Spleen (tissue), 11 donors: ENCODE measurements around the gene ELP2. TPM values are rescaled to one million over a fixed set of nuclear protein-coding genes. Genes with fewer than 3 reads are reported as not detected.

Source experiments
- DNase-seq: peaks from one replicate; pipeline ENCODE4 v3.0.0-alpha.2; 2020
- H3K27ac ChIP-seq, 8 donors: fragments of 200-600 bp; sonication (generic) in 7 of 8; 1 replicate in 4 of 8; 2 replicates in 4 of 8; pipeline versions ENCODE4 v1.5.0 to v1.8.0; 2016 to 2021; ENCODE audit warnings: inconsistent platforms in 4 of 8, mild to moderate bottlenecking in 4 of 8, moderate library complexity in 1 of 8
- H3K27me3 ChIP-seq, 7 donors: fragments of 200-600 bp; sonication (generic) in 6 of 7; replicated peaks in 1 of 7; 1 replicate in 4 of 7; 2 replicates in 3 of 7; pipeline versions ENCODE4 v1.5.0 to v1.8.0; 2016 to 2021; ENCODE audit warnings: inconsistent platforms in 3 of 7, mild to moderate bottlenecking in 1 of 7
- H3K36me3 ChIP-seq, 6 donors: fragments of 200-600 bp; sonication (generic) in 5 of 6; 1 replicate in 4 of 6; 2 replicates in 2 of 6; pipeline versions ENCODE4 v1.5.0 to v1.8.0; 2016 to 2021; ENCODE audit warnings: inconsistent platforms in 2 of 6
- H3K4me1 ChIP-seq, 6 donors: fragments of 200-600 bp; sonication (generic) in 5 of 6; 1 replicate in 3 of 6; 2 replicates in 3 of 6; pipeline versions ENCODE4 v1.5.0 to v1.8.0; 2016 to 2021; ENCODE audit warnings: inconsistent platforms in 3 of 6
- H3K4me3 ChIP-seq, 8 donors: fragments of 200-600 bp; sonication (generic) in 7 of 8; 1 replicate in 4 of 8; 2 replicates in 4 of 8; pipeline versions ENCODE4 v1.5.0 to v1.8.0; 2016 to 2021; ENCODE audit warnings: inconsistent platforms in 4 of 8, mild to moderate bottlenecking in 4 of 8, moderate library complexity in 2 of 8
- H3K9me3 ChIP-seq, 8 donors: fragments of 200-600 bp; sonication (generic) in 7 of 8; 1 replicate in 4 of 8; 2 replicates in 4 of 8; pipeline versions ENCODE4 v1.5.0 to v1.8.0; 2016 to 2021; ENCODE audit warnings: inconsistent platforms in 4 of 8
- POLR2A ChIP-seq, 3 donors: fragments of 450-650 bp; IDR thresholded peaks; one replicate each; pipeline ENCODE4 v1.5.1; 2017; ENCODE audit warnings: antibody characterized with exemption in 3 of 3, mild to moderate bottlenecking in 1 of 3
- POLR2AphosphoS5 ChIP-seq, 3 donors: sonication (generic); formaldehyde crosslinking; IDR thresholded peaks; one replicate each; pipeline ENCODE4 v1.5.1; 2017; ENCODE audit warnings: antibody characterized with exemption in 3 of 3
- WGBS, 5 donors: extraction: QIAGEN DNeasy Blood & Tissue Kit in 3 of 5; methylation state at CpG; one replicate each; pipeline versions ENCODE4 v1.1.5 to v1.1.7; 2013 to 2018; 5-methylcytosine and 5-hydroxymethylcytosine counted together
- intact Hi-C: fragments of 100-400 bp; cut with DNase I; formaldehyde crosslinking; loops from one replicate; pipeline ENCODE4 v1.15.0; 2023; ENCODE audit warnings: low total_unique reads
- polyA plus RNA-seq, 3 donors: library from polyadenylated mRNA; stranded (reverse); fragments of 200-250 nt; gene quantifications; one replicate each; pipeline ENCODE4 v1.2.1, GENCODE V29; 2013
- total RNA-seq, 7 donors: library from RNA; depleted of rRNA in 3 of 7; stranded (reverse); fragments of >200 nt in 3 of 7; fragmentation: NEBNext Ultra II Directional in 4 of 7; extraction: Animal tissue kit (Norgen Biotek cat#: 25700) in 4 of 7; gene quantifications; one replicate each; pipeline versions ENCODE4 v1.1.0 to v1.2.1, GENCODE V29; 2016 to 2021
- TF ChIP-seq, protein P1 (sequence below), 11 experiments: fragments of 200-600 bp in 7 of 11; fragments of 450-650 bp in 4 of 11; sonication (generic) in 4 of 11; IDR thresholded peaks in 8 of 11; conservative IDR thresholded peaks in 3 of 11; 1 replicate in 7 of 11; 2 replicates in 4 of 11; pipeline versions ENCODE4 v1.4.0 to v1.8.0; 2016 to 2021; ENCODE audit warnings: antibody characterized with exemption in 11 of 11, inconsistent platforms in 4 of 11, mild to moderate bottlenecking in 1 of 11
- donor health status: healthy with polysubstance abuse.
- donor health status: DM: no; HTN: no; CAD: no; lungs with moderate emphysema.
- donor health status: DM: no; HTN: no; CAD: no.
- donor health status: Bipolar disorder and iron deficiency.
- donor health status: healthy.
- donor health status: DM: no; HTN: no; CAD: no.
- donor health status: DM: yes; HTN: yes; CAD: no.

ELP2 gene
- total and polyA plus RNA-seq, 10 donors, result 45.7 to 99.7 (median 72.6) TPM

DNA sequence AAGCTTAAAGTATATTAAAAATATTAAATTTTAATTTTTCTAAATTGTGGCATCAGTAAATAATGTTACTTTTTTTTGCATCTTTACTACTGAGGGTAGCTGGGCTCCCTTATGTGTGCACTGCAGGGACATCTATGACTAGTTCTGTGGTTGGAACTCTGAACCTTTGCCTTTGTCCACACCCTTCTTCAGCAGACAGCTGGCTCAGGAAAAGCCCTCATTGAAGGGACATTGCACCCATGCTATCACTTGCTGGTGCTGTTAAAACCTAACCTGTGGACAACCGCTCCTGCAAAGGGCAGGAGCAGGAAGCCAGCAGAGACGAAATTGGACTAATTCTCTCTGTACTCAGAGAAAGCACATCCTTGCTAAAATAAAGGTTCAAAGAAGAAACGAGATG lies 87.6 kb downstream of the ELP2 start:
- H3K36me3 ChIP-seq, result no peaks in the 10 kb centered on the region
- TF ChIP-seq POLR2A (IDR thresholded peaks at IDR 0.05) (no peak), POLR2AphosphoS5 (IDR thresholded peaks at IDR 0.05) (no peak)
- TF ChIP-seq, protein P1, sequence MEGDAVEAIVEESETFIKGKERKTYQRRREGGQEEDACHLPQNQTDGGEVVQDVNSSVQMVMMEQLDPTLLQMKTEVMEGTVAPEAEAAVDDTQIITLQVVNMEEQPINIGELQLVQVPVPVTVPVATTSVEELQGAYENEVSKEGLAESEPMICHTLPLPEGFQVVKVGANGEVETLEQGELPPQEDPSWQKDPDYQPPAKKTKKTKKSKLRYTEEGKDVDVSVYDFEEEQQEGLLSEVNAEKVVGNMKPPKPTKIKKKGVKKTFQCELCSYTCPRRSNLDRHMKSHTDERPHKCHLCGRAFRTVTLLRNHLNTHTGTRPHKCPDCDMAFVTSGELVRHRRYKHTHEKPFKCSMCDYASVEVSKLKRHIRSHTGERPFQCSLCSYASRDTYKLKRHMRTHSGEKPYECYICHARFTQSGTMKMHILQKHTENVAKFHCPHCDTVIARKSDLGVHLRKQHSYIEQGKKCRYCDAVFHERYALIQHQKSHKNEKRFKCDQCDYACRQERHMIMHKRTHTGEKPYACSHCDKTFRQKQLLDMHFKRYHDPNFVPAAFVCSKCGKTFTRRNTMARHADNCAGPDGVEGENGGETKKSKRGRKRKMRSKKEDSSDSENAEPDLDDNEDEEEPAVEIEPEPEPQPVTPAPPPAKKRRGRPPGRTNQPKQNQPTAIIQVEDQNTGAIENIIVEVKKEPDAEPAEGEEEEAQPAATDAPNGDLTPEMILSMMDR (IDR thresholded peaks at IDR 0.05 in 8 of 11, conservative IDR thresholded peaks at IDR 0.05 in 3 of 11), result no peak
- no peaks in the 10 kb centered on the region for H3K9me3 ChIP-seq
- no peak overlapping the region for H3K4me3 ChIP-seq
- H3K4me1 ChIP-seq, result no peaks in the 10 kb centered on the region
- intact Hi-C loops, result no loop called here
- no peak for DNase-seq
- WGBS, 5 donors, result 72 to 95% (median 85%) methylated on average over 3 of the region's 3 CpGs
- H3K27me3 ChIP-seq, result peaks cover 0 to 5% (median 0%) of the 10 kb centered on the region in 7 donors
- H3K27ac ChIP-seq, result no peak overlapping the region

DNA sequence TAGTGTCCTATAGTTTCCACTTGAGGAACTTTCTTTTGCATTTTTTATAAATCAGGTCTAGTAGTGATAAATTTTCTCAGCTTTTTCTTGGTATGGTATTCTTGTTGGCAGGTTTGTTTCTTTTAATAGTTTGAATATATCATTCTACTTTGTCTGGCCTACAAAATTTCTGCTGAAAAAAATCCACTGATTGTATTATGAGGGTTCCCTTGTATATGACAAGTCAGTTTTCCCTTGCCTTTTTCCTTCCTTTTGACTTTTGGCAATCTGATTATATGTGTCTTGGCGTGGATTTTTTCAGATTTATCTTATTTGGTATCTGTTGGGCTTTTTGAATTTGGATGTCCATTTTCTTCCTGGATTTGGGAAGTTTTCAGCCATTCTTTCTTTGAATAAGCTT lies 99.5 kb downstream of the ELP2 start:
- no peak for TF ChIP-seq POLR2A (IDR thresholded peaks at IDR 0.05)
- TF ChIP-seq POLR2AphosphoS5 (IDR thresholded peaks at IDR 0.05), result no peak
- TF ChIP-seq, protein P1 (IDR thresholded peaks at IDR 0.05 in 8 of 11, conservative IDR thresholded peaks at IDR 0.05 in 3 of 11), result no peak
- no peak overlapping the region for H3K4me3 ChIP-seq
- intact Hi-C loops, result no loop called here
- no peaks in the 10 kb centered on the region for H3K36me3 ChIP-seq
- no peak overlapping the region for H3K27ac ChIP-seq
- DNase-seq, result no peak
- H3K4me1 ChIP-seq, result no peaks in the 10 kb centered on the region
- peaks cover 12 to 70% (median 55%) of the 10 kb centered on the region in 8 donors for H3K9me3 ChIP-seq
- WGBS, 5 donors, result 56 to 80% (median 60%) methylated on average over 1 of the region's 1 CpG
- no peaks in the 10 kb centered on the region for H3K27me3 ChIP-seq

Other genes starting within 250 kb of the ELP2 start
- 10 to 100 TPM; 34.4 to 69.3 (median 49.7) TPM for gene RPRD1A, start 62.3 kb upstream of the ELP2 start, total RNA-seq
- gene RPRD1A, start 62.3 kb upstream of the ELP2 start, polyA plus RNA-seq, result 10 to 100 TPM; 15.8 to 21.8 (median 18.8) TPM
- 10 to 100 TPM; 17.7 to 29.7 (median 24.0) TPM for gene SLC39A6, start 559 bp upstream of the ELP2 start, total RNA-seq
- 1 to 10 TPM; 3.9 to 6.9 (median 6.6) TPM for gene SLC39A6, start 559 bp upstream of the ELP2 start, polyA plus RNA-seq
- gene MOCOS, start 57.6 kb downstream of the ELP2 start, total RNA-seq, result 1 to 10 TPM in 4 of 7 donors, under 1 TPM in 3; 0.30 to 2.7 (median 1.0) TPM
- gene MOCOS, start 57.6 kb downstream of the ELP2 start, polyA plus RNA-seq, result under 1 TPM; 0.13 to 0.37 (median 0.18) TPM
- 1 to 10 TPM; 1.2 to 2.7 (median 2.1) TPM for gene FHOD3, start 167.8 kb downstream of the ELP2 start, total RNA-seq
- gene FHOD3, start 167.8 kb downstream of the ELP2 start, polyA plus RNA-seq, result 1 to 10 TPM; 1.3 to 2.1 (median 1.7) TPM